ENCODE data around the gene ZFYVE28. TPM values are rescaled to one million over a fixed set of nuclear protein-coding genes. Genes with fewer than 3 reads are reported as not detected.

Gene ZFYVE28
- total and polyA plus RNA-seq, 2 of the 8 experiments (the other 6 are each of a cell fraction or from before 2014, with no cell fraction given): 1.7 to 4.9 TPM

DNA sequence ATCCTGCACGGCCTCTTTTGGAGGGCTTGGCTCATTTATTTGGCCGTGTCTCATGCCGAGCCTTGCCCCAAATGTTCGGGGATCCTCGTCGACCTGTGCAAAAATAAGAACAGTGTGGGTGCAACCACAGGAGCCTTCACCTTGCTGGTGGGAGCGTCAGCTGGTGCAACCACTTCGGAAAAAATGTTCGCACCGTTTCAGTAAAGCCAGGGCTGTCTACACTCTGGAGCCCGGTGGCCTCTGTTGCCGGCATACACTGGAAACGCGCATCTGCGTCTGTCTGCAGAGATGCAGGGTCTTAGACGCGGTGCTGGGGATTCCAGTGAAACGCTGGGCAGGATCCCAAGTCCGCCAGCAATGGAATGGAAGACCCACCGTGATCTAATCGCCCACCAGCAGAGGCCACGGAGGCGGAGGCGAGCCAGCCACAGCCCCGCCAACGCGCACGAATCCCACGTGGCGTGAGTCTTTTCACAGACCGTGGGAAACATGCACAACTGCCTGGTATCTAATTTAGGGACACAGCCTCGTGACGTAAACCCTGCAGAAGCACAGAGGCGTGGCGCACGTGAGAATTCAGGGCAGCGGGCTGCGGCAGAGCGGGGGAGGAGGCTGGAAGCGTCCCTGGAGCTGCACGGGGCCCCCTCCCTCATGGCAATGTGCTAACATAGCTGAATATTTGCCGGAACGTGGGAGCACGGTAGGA lies 142.7 kb downstream of the ZFYVE28 start:
- ChIA-PET POLR2A (ENCODE audit: partially characterized antibody) (no interaction called here), CTCF (ENCODE audit: partially characterized antibody) (no interaction called here)
- H3K4me3 ChIP-seq (ENCODE audit: extremely low read depth in 1 of 4, insufficient read depth in 2 of 4, low read depth in 3 of 4, low read length in 4 of 4): no peak overlapping the region
- H4K8ac ChIP-seq (ENCODE audit: extremely low read depth, insufficient read depth, low read length): no peak overlapping the region; the same call in 1 of the 2 replicates
- H3K27me3 ChIP-seq (replicated peaks in 1 of 4; ENCODE audit: control insufficient read depth in 3 of 4, extremely low read depth in 1 of 4, insufficient read depth in 3 of 4, low read length in 3 of 4): no peaks in the 10 kb centered on the region
- H4K20me1 ChIP-seq (replicated peaks in 1 of 2; ENCODE audit: control insufficient read depth in 1 of 2, insufficient read depth in 2 of 2, low read length in 2 of 2): peaks cover 0 to 1% of the 10 kb centered on the region in 2 experiments
- no peak overlapping the region for H2BK120ac ChIP-seq (replicated peaks; ENCODE audit: low read depth, low read length)
- no peak overlapping the region for H2AFZ ChIP-seq (ENCODE audit: low read length)
- H3K79me2 ChIP-seq (ENCODE audit: control insufficient read depth in 1 of 2, insufficient read depth in 2 of 2, low read length in 2 of 2): no peaks in the 10 kb centered on the region
- H3K9ac ChIP-seq (replicated peaks in 1 of 4; ENCODE audit: extremely low read depth in 1 of 4, low read depth in 3 of 4, low read length in 3 of 4): peak overlapping the region in 1 of 4 experiments; percentile 21; a peak in 1 of 7 replicates
- no peak overlapping the region for H3K18ac ChIP-seq (ENCODE audit: extremely low read depth, low read length)
- DNase-seq (ENCODE audit: low read depth in 1 of 2, low spot score in 2 of 2) (no peak), FAIRE-seq (no peak)
- no peak overlapping the region for H4K5ac ChIP-seq (ENCODE audit: insufficient read length, low read depth, low read length)
- no peak overlapping the region for H2BK20ac ChIP-seq (ENCODE audit: low read length)
- H4K91ac ChIP-seq (replicated peaks; ENCODE audit: insufficient read length, low read length): no peak overlapping the region
- no peak overlapping the region for H2BK12ac ChIP-seq (ENCODE audit: low read depth, low read length)
- H3K36me3 ChIP-seq (ENCODE audit: control insufficient read depth in 2 of 4, insufficient read depth in 4 of 4, low read length in 3 of 4): no peaks in the 10 kb centered on the region
- H3K27ac ChIP-seq (ENCODE audit: low read depth, low read length): no peak overlapping the region
- no peaks in the 10 kb centered on the region for H3K4me1 ChIP-seq (replicated peaks in 1 of 4; ENCODE audit: control insufficient read depth in 3 of 4, insufficient read depth in 4 of 4, low read length in 3 of 4)
- H2BK5ac ChIP-seq (ENCODE audit: low read depth, low read length): no peak overlapping the region
- H2AK5ac ChIP-seq (ENCODE audit: low read depth, low read length): no peak overlapping the region
- WGBS, 2 experiments (ENCODE audit: extremely low coverage in 1 of 2, insufficient coverage in 1 of 2, insufficient read length in 1 of 2, insufficient replicate concordance in 2 of 2, low coverage in 1 of 2, low lambda C conversion rate in 2 of 2, missing lambda C conversion rate in 1 of 2): 93% methylated on average over 44 of the region's 44 CpGs; no CpG with 5 or more reads in 1 of the 2 experiments
- H3K4ac ChIP-seq (replicated peaks; ENCODE audit: insufficient read length, low read depth, low read length): peak overlapping the region; percentile 23
- H3K79me1 ChIP-seq (ENCODE audit: low read depth, low read length): no peaks in the 10 kb centered on the region
- no peak overlapping the region for H3K14ac ChIP-seq (ENCODE audit: insufficient read length)
- no peaks in the 10 kb centered on the region for H3K23me2 ChIP-seq (ENCODE audit: low read depth, low read length)
- H2BK15ac ChIP-seq (ENCODE audit: low read length): no peak overlapping the region
- H3K23ac ChIP-seq (ENCODE audit: insufficient read length): no peak overlapping the region
- no peak overlapping the region for H3K56ac ChIP-seq (replicated peaks; ENCODE audit: insufficient read length, low read depth, low read length)
- H3K4me2 ChIP-seq (ENCODE audit: insufficient read depth in 1 of 2, low read depth in 2 of 2, low read length in 2 of 2): no peak overlapping the region
- H3K9me3 ChIP-seq (ENCODE audit: insufficient read depth in 2 of 2, low read depth in 1 of 2, low read length in 1 of 2): no peaks in the 10 kb centered on the region
- TF ChIP-seq, protein P1, sequence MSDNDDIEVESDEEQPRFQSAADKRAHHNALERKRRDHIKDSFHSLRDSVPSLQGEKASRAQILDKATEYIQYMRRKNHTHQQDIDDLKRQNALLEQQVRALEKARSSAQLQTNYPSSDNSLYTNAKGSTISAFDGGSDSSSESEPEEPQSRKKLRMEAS (IDR thresholded peaks at IDR 0.05): no peak
- TF ChIP-seq, protein P2, sequence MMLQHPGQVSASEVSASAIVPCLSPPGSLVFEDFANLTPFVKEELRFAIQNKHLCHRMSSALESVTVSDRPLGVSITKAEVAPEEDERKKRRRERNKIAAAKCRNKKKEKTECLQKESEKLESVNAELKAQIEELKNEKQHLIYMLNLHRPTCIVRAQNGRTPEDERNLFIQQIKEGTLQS (IDR thresholded peaks at IDR 0.05; ENCODE audit: insufficient read depth, low read depth, low read length): no peak
- TF ChIP-seq TEAD4 (IDR thresholded peaks at IDR 0.05; ENCODE audit: low read depth, low read length): no peak
- TF ChIP-seq SIN3A (conservative IDR thresholded peaks at IDR 0.05 in 1 of 2, IDR thresholded peaks at IDR 0.05 in 1 of 2; ENCODE audit: low read depth in 1 of 2, low read length in 2 of 2): no peak
- TF ChIP-seq, protein P3, sequence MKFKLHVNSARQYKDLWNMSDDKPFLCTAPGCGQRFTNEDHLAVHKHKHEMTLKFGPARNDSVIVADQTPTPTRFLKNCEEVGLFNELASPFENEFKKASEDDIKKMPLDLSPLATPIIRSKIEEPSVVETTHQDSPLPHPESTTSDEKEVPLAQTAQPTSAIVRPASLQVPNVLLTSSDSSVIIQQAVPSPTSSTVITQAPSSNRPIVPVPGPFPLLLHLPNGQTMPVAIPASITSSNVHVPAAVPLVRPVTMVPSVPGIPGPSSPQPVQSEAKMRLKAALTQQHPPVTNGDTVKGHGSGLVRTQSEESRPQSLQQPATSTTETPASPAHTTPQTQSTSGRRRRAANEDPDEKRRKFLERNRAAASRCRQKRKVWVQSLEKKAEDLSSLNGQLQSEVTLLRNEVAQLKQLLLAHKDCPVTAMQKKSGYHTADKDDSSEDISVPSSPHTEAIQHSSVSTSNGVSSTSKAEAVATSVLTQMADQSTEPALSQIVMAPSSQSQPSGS (IDR thresholded peaks at IDR 0.05; ENCODE audit: low read length): no peak
- TF ChIP-seq JUND (IDR thresholded peaks at IDR 0.05; ENCODE audit: low read length): no peak
- no peak for TF ChIP-seq PHF8 (conservative IDR thresholded peaks at IDR 0.05; ENCODE audit: low read depth, low read length)
- TF ChIP-seq SP2 (IDR thresholded peaks at IDR 0.05; ENCODE audit: low read length): no peak
- TF ChIP-seq GABPA (IDR thresholded peaks at IDR 0.05; ENCODE audit: borderline replicate concordance, insufficient read depth, low read length): no peak
- no peak for TF ChIP-seq SRF (IDR thresholded peaks at IDR 0.05; ENCODE audit: low read depth, low read length)

Measured in H1 (cell line).